ENCODE measurements around the gene CTNNA2. TPM values are rescaled to one million over a fixed set of nuclear protein-coding genes. Genes with fewer than 3 reads are reported as not detected.

Gene CTNNA2
- total RNA-seq, 1 experiment from 2014 or later: 5.5 TPM

GRCh38 chr2:80506563-80506962 lies 993.7 kb downstream of the CTNNA2 start:
- H3K27me3 ChIP-seq (ENCODE audit: insufficient read depth, low read length): no peaks in the 10 kb centered on the region

More at GRCh38 chr2:80506563-80506962, 993.7 kb downstream of the CTNNA2 start:
- Histone ChIP-seq H3K18ac (ENCODE audit: insufficient read length, low read depth, low read length) (no peak overlapping the region), H2BK5ac (ENCODE audit: insufficient read length, low read length) (no peak overlapping the region), H3K9ac (ENCODE audit: extremely low read depth, insufficient read length, low read length) (no peak overlapping the region), H2BK20ac (ENCODE audit: low read depth, low read length, poor library complexity, severe bottlenecking) (no peak overlapping the region), H3K4ac (ENCODE audit: low read depth, low read length) (no peak overlapping the region), H3K27ac (ENCODE audit: insufficient read length, low read depth, low read length) (no peak overlapping the region), H3K23me2 (ENCODE audit: insufficient read length, low read depth, low read length, poor library complexity, severe bottlenecking) (no peaks in the 10 kb centered on the region), H2AFZ (ENCODE audit: low read length) (no peak overlapping the region), H3K23ac (ENCODE audit: insufficient read length, low read depth, low read length) (no peak overlapping the region), H3K4me1 (ENCODE audit: insufficient read depth, low read length) (no peaks in the 10 kb centered on the region), H3K9me3 (ENCODE audit: control insufficient read depth, low read depth, low read length) (no peaks in the 10 kb centered on the region), H4K8ac (replicated peaks; ENCODE audit: insufficient read length, low read depth, low read length) (no peak overlapping the region), H3T11ph (ENCODE audit: low read length) (no peak overlapping the region), H2BK120ac (ENCODE audit: low read depth, low read length, poor library complexity, severe bottlenecking) (no peak overlapping the region), H2BK12ac (ENCODE audit: insufficient read length, low read depth, low read length) (no peak overlapping the region), H3K56ac (ENCODE audit: insufficient read length, low read depth, low read length) (no peak overlapping the region), H2BK15ac (ENCODE audit: low read depth, low read length) (no peak overlapping the region), H3K79me1 (ENCODE audit: insufficient read depth, low read depth, low read length, poor library complexity, severe bottlenecking) (no peaks in the 10 kb centered on the region), H2AK5ac (ENCODE audit: insufficient read length, low read length) (no peak overlapping the region), H4K91ac (ENCODE audit: insufficient read length, low read depth, low read length) (no peak overlapping the region), H3K79me2 (ENCODE audit: insufficient read depth, low read length) (no peaks in the 10 kb centered on the region), H4K20me1 (ENCODE audit: control insufficient read depth, insufficient read depth, insufficient read length) (no peaks in the 10 kb centered on the region), H3K14ac (ENCODE audit: insufficient read depth, low read length) (no peak overlapping the region), H3K4me2 (ENCODE audit: insufficient read depth, insufficient read length, low read length) (no peak overlapping the region), H4K5ac (ENCODE audit: insufficient read length, low read depth, low read length) (no peak overlapping the region)
- no peaks in the 10 kb centered on the region for H3K36me3 Mint-ChIP-seq (ENCODE audit: insufficient read depth in 1 of 3, low read depth in 3 of 3)
- no CpG with 5 or more reads among the region's 1 CpG for WGBS (ENCODE audit: extremely low coverage, insufficient read length, low lambda C conversion rate)
- no peaks in the 10 kb centered on the region; the same call in 1 of the 2 replicates for H3K27me3 Mint-ChIP-seq (ENCODE audit: low read depth)
- TF ChIP-seq, protein P1, sequence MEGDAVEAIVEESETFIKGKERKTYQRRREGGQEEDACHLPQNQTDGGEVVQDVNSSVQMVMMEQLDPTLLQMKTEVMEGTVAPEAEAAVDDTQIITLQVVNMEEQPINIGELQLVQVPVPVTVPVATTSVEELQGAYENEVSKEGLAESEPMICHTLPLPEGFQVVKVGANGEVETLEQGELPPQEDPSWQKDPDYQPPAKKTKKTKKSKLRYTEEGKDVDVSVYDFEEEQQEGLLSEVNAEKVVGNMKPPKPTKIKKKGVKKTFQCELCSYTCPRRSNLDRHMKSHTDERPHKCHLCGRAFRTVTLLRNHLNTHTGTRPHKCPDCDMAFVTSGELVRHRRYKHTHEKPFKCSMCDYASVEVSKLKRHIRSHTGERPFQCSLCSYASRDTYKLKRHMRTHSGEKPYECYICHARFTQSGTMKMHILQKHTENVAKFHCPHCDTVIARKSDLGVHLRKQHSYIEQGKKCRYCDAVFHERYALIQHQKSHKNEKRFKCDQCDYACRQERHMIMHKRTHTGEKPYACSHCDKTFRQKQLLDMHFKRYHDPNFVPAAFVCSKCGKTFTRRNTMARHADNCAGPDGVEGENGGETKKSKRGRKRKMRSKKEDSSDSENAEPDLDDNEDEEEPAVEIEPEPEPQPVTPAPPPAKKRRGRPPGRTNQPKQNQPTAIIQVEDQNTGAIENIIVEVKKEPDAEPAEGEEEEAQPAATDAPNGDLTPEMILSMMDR (conservative IDR thresholded peaks at IDR 0.05): no peak
- no peak overlapping the region for H3K4me3 Mint-ChIP-seq
- no peaks in the 10 kb centered on the region for H3K4me1 Mint-ChIP-seq
- no peaks in the 10 kb centered on the region for H3K9me3 Mint-ChIP-seq
- H3K27ac Mint-ChIP-seq: no peak overlapping the region
- no peak for DNase-seq

All from H9 (cell line).